KBM-7 (cell line): ENCODE measurements around the gene VWA7.

Source experiments
- DNase-seq: peaks from one replicate; pipeline ENCODE4 v3.0.0-alpha.2; 2015
- in situ Hi-C: fragments of 300-500 bp; cut with MboI; formaldehyde crosslinking; loops from 2 replicates; pipeline ENCODE4 v1.14.3; 2020; ENCODE audit warnings: low sequenced_read_pairs, low pct_unique_long_range_greater_than_20kb, mixed read lengths

Gene VWA7

GRCh38 chr6:31736021-31736767 is 40.9 kb downstream of the VWA7 start, which contains the start of gene CLIC1:
TSS of gene CLIC1 (minus strand) at chr6:31736530. CDS start at chr6:31736300, 230 bp downstream.
- in situ Hi-C loops, result no loop called here
- peak; percentile 81 for DNase-seq

- peak; percentile 85 for DNase-seq
- in situ Hi-C loops, result no loop called here
Measured at GRCh38 chr6:31734821-31735406, 42.2 kb downstream of the VWA7 start.

- in situ Hi-C loops, result no loop called here
- no peak for DNase-seq
Measured at GRCh38 chr6:31734247-31734820, 42.8 kb downstream of the VWA7 start.

- in situ Hi-C loops, result no loop called here
- DNase-seq, result no peak
Measured at GRCh38 chr6:31733734-31734133, 43.4 kb downstream of the VWA7 start.

- no peak for DNase-seq
- in situ Hi-C loops, result no loop called here
Measured at GRCh38 chr6:31732029-31732428, 45.1 kb downstream of the VWA7 start.

GRCh38 chr6:31730631-31731086 is 46.5 kb downstream of the VWA7 start:
- DNase-seq, result no peak
- in situ Hi-C loops, result no loop called here

- peak; percentile 93 for DNase-seq
- in situ Hi-C loops, result no loop called here
Measured at GRCh38 chr6:31729979-31730630, 47.0 kb downstream of the VWA7 start.

- peak; percentile 92 for DNase-seq
- in situ Hi-C loops, result no loop called here
Measured at GRCh38 chr6:31729515-31729978, 47.6 kb downstream of the VWA7 start.

GRCh38 chr6:31728767-31729514 is 48.2 kb downstream of the VWA7 start, which contains the start of gene DDAH2:
TSS of gene DDAH2 (minus strand) at chr6:31729299. CDS start at chr6:31729161, 138 bp downstream.
- DNase-seq, result no peak
- in situ Hi-C loops, result no loop called here

GRCh38 chr6:31727717-31728671 is 49.1 kb downstream of the VWA7 start:
- in situ Hi-C loops, result no loop called here
- peak; percentile 91 for DNase-seq

- DNase-seq, result peak; percentile 27
- in situ Hi-C loops, result no loop called here
Measured at GRCh38 chr6:31727034-31727716, 50.0 kb downstream of the VWA7 start.

- peak; percentile 86 for DNase-seq
- in situ Hi-C loops, result no loop called here
Measured at GRCh38 chr6:31725502-31726350, 51.4 kb downstream of the VWA7 start.

- in situ Hi-C loops, result no loop called here
- DNase-seq, result no peak
Measured at GRCh38 chr6:31723980-31724691, 53.0 kb downstream of the VWA7 start.

GRCh38 chr6:31723245-31723979 is 53.7 kb downstream of the VWA7 start, which contains the start of gene MPIG6B:
TSS of gene MPIG6B (plus strand) at chr6:31723373. CDS start at chr6:31723384, 11 bp downstream.
- no peak for DNase-seq
- in situ Hi-C loops, result no loop called here

- in situ Hi-C loops, result no loop called here
- no peak for DNase-seq
Measured at GRCh38 chr6:31722173-31722572, 55.0 kb downstream of the VWA7 start.
